Colonic mucosa (tissue), 4 donors: Measurements from ENCODE around the gene FAM171A2. TPM values are rescaled to one million over a fixed set of nuclear protein-coding genes. Genes with fewer than 3 reads are reported as not detected.
"Not testable (repeated sequence)": the region's sequence is repeated elsewhere in the genome, so short reads cannot be mapped to it uniquely, and the experiment has no call there.

Experiments used
- DNase-seq: peaks from one replicate; pipeline ENCODE4 v3.0.0-alpha.2; 2020
- H3K27ac ChIP-seq: fragments of 200-600 bp; one replicate; pipeline ENCODE4 v1.8.0; 2021
- H3K27me3 ChIP-seq: fragments of 200-600 bp; one replicate; pipeline ENCODE4 v1.8.0; 2021
- H3K36me3 ChIP-seq: fragments of 200-600 bp; one replicate; pipeline ENCODE4 v1.8.0; 2021
- H3K4me1 ChIP-seq: fragments of 200-600 bp; one replicate; pipeline ENCODE4 v1.8.0; 2021; ENCODE audit warnings: mild to moderate bottlenecking
- H3K4me3 ChIP-seq: fragments of 200-600 bp; one replicate; pipeline ENCODE4 v1.8.0; 2021
- H3K9ac ChIP-seq, 2 donors: one replicate each; pipeline ENCODE4 v1.7.0; 2013; ENCODE audit warnings: control low read depth in 2 of 2, low read depth in 2 of 2, low read length in 2 of 2
- H3K9me3 ChIP-seq: fragments of 200-600 bp; one replicate; pipeline ENCODE4 v1.8.0; 2021
- intact Hi-C: fragments of 100-400 bp; cut with DNase I; formaldehyde crosslinking; loops from one replicate; pipeline ENCODE4 v1.14.1; 2022
- total RNA-seq, 2 donors: library from RNA; stranded (reverse); fragmentation: NEBNext Ultra II Directional in 1 of 2; extraction: Animal tissue kit (Norgen Biotek cat#: 25700) in 1 of 2; gene quantifications; one replicate each; pipeline ENCODE4 v1.2.1, GENCODE V29; 2021
- TF ChIP-seq, protein P1 (sequence below): fragments of 200-600 bp; IDR thresholded peaks from one replicate; pipeline ENCODE4 v1.8.0; 2022; ENCODE audit warnings: antibody characterized with exemption, mild to moderate bottlenecking
- donor health status: healthy.
- donor health status: DM: no; HTN: no; CAD: no.
- donor health status: DM: no; HTN: no; CAD: no.

Gene FAM171A2
- total RNA-seq, 2 donors from 2014 or later, result 0.64 to 0.72 TPM

DNA sequence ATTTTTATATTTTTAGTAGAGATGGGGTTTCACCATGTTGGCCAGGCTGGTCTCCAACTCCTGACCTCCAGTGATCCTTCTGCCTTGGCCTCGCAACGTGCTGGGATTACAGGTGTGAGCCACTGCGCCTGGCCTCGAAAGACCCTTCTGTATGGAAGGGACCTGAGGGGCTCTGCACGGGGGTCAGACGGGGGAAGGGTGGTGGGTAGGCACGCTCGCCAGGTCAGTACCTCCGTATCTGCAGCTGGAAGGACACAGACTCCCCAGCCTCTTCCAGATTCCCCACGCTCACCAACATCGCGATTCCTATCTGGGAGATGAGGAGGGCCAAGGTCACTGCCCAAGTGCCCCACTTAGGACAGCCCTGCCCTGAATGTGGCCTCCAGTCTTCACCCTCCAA, 13.1 kb upstream of the FAM171A2 start:
- no peak overlapping the region for H3K27ac ChIP-seq
- no peak overlapping the region for H3K4me3 ChIP-seq
- TF ChIP-seq, protein P1, sequence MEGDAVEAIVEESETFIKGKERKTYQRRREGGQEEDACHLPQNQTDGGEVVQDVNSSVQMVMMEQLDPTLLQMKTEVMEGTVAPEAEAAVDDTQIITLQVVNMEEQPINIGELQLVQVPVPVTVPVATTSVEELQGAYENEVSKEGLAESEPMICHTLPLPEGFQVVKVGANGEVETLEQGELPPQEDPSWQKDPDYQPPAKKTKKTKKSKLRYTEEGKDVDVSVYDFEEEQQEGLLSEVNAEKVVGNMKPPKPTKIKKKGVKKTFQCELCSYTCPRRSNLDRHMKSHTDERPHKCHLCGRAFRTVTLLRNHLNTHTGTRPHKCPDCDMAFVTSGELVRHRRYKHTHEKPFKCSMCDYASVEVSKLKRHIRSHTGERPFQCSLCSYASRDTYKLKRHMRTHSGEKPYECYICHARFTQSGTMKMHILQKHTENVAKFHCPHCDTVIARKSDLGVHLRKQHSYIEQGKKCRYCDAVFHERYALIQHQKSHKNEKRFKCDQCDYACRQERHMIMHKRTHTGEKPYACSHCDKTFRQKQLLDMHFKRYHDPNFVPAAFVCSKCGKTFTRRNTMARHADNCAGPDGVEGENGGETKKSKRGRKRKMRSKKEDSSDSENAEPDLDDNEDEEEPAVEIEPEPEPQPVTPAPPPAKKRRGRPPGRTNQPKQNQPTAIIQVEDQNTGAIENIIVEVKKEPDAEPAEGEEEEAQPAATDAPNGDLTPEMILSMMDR, result no peak
- no peaks in the 10 kb centered on the region for H3K4me1 ChIP-seq
- no peaks in the 10 kb centered on the region for H3K9me3 ChIP-seq
- intact Hi-C loops, result no loop called here
- no peak overlapping the region for H3K9ac ChIP-seq
- H3K36me3 ChIP-seq, result no peaks in the 10 kb centered on the region
- no peaks in the 10 kb centered on the region for H3K27me3 ChIP-seq
- no peak for DNase-seq

DNA sequence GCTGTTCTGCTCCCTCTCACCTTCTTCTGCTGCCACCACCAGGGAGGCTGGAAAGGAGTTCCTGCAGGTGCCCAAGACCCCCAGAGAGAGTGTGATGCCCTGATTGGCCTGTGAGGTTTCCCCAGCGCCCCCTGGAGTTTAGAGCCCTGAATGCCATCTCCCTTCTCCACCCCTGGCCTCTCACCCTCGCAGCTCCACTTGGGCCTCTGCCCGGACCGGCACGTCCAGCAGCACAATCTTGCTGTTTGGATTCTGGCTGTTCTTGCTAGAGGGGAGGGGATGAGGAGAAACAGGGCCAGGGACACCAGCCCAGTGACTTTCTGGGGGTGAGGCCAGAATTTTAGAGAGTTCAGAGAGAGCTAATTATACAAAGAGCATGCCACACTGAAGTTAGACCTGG, 12.5 kb upstream of the FAM171A2 start:
- no peaks in the 10 kb centered on the region for H3K4me1 ChIP-seq
- no peak for DNase-seq
- no peaks in the 10 kb centered on the region for H3K9me3 ChIP-seq
- H3K27ac ChIP-seq, result no peak overlapping the region
- H3K4me3 ChIP-seq, result no peak overlapping the region
- no peaks in the 10 kb centered on the region for H3K36me3 ChIP-seq
- H3K27me3 ChIP-seq, result no peaks in the 10 kb centered on the region
- intact Hi-C loops, result no loop called here
- TF ChIP-seq, protein P1, result no peak
- no peak overlapping the region for H3K9ac ChIP-seq

DNA sequence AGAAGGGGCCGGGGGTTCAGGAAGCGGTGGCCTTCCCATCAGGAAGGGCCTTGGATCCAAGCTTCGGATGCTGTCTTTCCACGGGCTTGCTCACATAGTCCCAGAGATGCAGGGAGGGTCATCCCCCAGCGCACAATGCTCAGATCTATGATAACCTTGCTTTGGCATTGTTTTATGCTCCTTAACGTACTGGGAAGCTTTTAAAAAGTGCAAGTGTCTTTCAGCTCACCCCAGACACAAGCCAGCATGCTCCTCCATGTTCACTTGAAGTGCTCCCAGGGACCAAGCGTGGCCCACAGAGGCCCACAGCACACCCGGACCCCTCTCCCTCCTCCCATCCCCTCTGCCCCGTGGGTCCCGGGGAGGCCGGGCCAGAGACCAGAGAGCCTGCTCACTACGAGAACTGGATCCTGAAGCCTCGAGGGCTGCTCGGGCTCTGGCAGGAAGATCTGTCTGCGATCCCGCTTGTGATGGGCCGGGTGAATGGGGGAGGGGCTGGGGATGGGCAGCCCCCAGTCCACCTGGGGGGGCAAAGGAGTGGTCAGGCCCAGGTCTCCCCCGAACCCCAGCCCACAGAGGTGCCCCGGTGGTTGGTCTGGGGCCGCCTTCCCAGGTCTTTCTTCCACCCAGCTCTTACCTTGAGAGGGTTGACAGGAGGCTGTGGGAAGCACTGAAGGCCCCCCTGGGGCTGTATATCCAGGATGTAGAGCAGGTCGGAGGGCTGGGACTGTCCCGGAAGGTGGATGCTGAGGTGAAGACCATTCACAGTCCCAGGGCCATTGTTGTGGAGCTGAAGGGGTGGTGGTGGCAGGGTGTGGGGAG, 11.8 kb upstream of the FAM171A2 start:
- Histone ChIP-seq H3K27ac (no peak overlapping the region), H3K27me3 (no peaks in the 10 kb centered on the region), H3K9me3 (no peaks in the 10 kb centered on the region), H3K4me1 (no peaks in the 10 kb centered on the region), H3K9ac (no peak overlapping the region), H3K36me3 (no peaks in the 10 kb centered on the region), H3K4me3 (no peak overlapping the region)
- TF ChIP-seq, protein P1, result no peak
- intact Hi-C loops, result no loop called here
- DNase-seq, result no peak

DNA sequence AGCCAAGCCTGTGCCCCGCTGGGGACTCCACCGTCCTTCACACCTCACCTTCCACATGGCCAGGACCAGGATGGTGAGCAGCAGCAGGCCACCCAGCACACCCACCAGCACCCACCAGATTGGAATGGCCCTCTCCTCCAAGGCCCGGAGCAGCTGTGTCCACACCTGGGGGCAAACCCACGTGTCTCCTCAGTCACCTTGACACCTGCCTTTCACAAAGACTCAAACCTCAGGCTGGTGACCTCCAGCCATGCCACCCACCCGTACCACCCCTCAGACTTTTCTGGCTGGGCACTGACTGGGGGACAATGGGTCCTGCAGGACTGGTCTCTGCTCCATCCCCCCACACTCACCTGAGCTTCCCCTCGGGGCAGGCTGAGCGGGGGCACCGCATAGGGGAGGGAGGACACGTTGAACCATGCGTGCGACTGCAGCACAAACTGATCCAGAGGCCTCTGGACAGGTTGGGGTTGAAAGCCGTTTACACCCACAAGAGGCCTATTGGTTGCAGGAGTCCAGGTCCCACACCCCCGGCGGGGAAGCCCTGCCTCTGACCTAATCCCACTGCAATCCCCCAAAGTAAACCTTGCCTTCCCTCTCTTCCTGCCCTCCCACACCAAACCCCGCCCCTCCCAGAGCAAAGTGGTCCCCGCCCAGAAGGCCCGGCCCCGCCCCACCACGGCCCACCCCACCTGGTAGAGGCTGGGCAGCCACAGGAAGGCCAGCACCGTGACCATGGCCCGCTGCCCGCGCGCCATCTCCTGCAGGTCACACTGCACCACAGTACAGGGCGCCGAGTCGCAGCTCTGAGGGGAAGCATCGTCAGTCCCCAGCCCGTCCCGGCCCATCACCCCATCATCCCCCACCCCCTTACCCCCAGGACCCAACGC, 10.9 kb upstream of the FAM171A2 start:
- peak; percentile 45 for DNase-seq
- H3K4me3 ChIP-seq, result no peak overlapping the region

DNA sequence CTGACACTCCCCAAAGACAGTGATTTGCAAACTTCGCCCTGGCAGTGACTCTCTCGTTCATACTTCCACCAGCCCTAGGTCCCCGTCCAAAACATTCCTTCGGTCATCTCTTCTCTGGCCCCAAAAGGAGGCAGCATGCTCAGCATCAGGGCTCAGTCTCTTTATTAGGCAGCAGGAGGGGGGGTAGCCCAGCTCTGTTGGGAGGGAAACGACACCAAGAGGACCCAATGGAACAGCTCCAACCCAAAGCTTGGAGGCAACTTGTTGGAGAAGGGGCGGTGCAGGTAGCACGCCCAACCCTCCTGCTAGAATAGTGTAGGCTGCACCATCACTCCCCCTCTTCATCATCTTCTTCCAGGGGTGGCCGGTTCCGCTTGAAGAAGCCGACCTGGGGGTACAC, 8.4 kb upstream of the FAM171A2 start:
- Histone ChIP-seq H3K4me1 (no peaks in the 10 kb centered on the region), H3K4me3 (no peak overlapping the region), H3K36me3 (no peaks in the 10 kb centered on the region), H3K9ac (no peak overlapping the region), H3K27me3 (no peaks in the 10 kb centered on the region), H3K9me3 (no peaks in the 10 kb centered on the region), H3K27ac (no peak overlapping the region)
- no peak for DNase-seq
- TF ChIP-seq, protein P1, result no peak
- intact Hi-C loops, result no loop called here

More for the DNA sequence above, 10.9 kb upstream of the FAM171A2 start:
- Histone ChIP-seq H3K9me3 (no peaks in the 10 kb centered on the region), H3K27me3 (no peaks in the 10 kb centered on the region), H3K27ac (no peak overlapping the region), H3K4me1 (no peaks in the 10 kb centered on the region), H3K36me3 (no peaks in the 10 kb centered on the region), H3K9ac (no peak overlapping the region)
- intact Hi-C loops, result no loop called here
- TF ChIP-seq, protein P1, result no peak

DNA sequence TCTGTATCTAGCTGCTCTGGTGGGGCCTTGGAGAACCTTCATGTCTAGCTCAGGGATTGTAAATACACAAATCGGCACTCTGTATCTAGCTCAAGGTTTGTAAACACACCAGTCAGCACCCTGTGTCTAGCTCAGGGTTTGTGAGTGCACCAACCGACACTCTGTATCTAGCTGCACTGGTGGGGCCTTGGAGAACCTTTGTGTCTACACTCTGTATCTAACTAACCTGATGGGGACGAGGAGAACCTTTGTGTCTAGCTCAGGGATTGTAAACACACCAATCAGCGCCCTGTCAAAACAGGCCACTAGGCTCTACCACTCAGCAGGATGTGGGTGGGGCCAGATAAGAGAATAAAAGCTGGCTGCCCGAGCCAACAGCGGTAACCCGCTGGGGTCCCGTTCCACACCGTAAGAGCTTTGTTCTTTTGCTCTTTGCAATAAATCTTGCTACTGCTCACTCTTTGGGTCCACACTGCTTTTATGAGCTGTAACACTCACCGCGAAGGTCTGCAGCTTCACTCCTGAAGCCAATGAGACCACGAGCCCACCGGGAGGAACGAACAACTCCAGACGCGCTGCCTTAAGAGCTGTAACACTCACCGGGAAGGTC, 5.9 kb upstream of the FAM171A2 start:
- H3K9ac ChIP-seq, H3K4me1 ChIP-seq, H3K27me3 ChIP-seq, H3K36me3 ChIP-seq, H3K27ac ChIP-seq, H3K9me3 ChIP-seq, H3K4me3 ChIP-seq, intact Hi-C loops, DNase-seq: not testable (repeated sequence)

DNA sequence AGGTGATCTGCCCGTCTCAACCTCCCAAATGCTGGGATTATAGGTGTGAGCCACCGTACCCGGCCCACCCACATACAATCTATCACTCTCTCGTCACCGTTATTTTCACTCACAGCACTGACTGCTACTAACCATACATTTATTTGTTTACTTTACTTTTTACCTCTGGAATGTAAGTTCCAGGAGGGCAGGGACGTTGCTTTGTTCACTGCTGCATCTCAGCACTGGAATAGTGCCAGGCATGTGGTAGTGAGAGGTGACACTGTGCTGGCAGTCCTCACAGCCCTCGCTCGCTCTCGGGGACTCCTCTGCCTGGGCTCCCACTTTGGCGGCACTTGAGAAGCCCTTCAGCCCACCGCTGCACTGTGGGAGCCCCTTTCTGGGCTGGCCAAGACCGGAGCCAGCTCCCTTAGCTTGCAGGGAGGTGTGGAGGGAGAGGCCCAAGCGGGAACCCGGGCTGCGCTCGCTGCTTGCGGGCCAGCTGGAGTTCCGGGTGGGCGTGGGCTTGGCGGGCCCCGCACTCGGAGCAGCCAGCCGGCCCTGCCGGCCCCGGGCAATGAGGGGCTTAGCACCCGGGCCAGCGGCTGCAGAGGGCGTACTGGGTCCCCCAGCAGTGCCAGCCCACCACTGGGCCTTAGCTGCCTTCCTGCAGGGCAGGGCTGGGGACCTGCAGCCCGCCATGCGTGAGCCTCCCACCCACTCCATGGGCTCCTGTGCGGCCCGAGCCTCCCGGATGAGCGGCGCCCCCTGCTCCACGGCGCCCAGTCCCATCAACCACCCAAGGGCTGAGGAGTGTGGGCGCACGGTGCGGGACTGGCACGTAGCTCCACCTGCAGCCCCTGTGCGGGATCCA, 5.0 kb upstream of the FAM171A2 start:
- intact Hi-C loops, H3K36me3 ChIP-seq, H3K27me3 ChIP-seq, DNase-seq, H3K4me3 ChIP-seq, H3K9me3 ChIP-seq, H3K27ac ChIP-seq, H3K4me1 ChIP-seq, H3K9ac ChIP-seq: not testable (repeated sequence)
